HG03108 (cell line): ENCODE measurements around the gene KCNG4.
"Not testable (repeated sequence)": the region's sequence is repeated elsewhere in the genome, so short reads cannot be mapped to it uniquely, and the experiment has no call there.

Experiments
- ATAC-seq: cut with Tn5 transposase; IDR thresholded peaks from one replicate; pipeline ENCODE4 v1.9.1; 2021; ENCODE audit warnings: moderate library complexity; ENCODE audit not compliant: unreplicated experiment

Gene KCNG4

DNA sequence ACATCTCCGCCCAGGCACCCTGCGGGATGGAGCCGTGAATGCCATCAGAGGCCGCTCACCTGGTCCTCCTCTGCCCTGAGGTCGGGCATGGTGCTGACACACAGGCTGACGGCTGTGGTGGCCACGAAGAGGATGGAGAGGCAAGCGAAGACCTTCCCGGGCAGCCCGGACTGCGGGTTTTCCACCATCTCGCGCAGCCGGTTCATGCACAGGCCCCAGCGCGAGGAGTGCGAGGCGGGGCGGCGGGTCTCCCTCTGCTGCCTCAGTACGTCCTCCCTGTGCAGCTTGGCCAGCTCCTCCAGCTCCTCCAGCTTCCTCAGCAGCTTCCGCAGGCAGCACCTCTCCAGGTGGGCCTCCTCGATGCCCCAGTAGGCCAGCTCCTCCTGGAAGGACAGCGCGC, 3.1 kb downstream of the KCNG4 start:
- no peak for ATAC-seq

GRCh38 chr16:84234321-84235241, 5.2 kb downstream of the KCNG4 start:
- no peak for ATAC-seq

DNA sequence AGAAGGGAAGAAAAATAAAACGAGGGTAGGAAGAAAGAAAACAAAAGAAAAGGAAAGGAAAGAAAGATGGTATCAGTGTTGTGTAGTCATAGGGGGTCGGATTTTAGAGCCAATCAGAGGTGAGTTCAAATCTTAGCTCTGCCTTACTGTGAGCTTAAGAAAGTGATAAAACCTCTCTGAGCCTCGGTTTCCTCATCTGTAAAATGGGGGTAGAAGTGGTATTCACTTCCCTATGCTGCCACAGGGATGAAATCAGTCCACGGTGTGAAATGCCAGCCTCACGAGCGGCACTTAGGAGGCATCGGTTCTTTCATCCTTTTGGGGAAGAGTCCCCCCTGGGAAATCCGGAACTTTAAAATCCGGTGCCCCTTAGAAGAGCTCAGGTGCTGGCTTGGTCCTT, 6.1 kb downstream of the KCNG4 start:
- no peak for ATAC-seq

DNA sequence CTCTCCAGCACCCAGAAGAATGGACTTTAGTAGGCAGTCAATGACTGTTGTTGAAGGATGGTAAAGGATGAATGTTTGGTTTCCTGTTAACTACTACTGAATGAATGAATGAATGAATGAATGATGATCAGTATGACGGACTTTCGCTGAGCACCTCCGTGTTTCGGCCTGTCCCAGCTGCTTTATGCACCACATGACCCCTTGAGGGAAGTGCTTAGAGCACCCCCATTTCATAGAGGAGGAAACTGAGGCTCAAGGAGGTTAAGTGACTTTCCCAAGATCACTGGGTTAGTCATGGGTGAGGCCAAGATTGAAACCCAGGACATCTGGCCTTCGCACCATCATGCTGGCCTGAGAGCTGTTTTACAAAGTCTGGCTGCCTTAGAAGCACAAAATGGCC, 6.8 kb downstream of the KCNG4 start:
- ATAC-seq, result no peak

DNA sequence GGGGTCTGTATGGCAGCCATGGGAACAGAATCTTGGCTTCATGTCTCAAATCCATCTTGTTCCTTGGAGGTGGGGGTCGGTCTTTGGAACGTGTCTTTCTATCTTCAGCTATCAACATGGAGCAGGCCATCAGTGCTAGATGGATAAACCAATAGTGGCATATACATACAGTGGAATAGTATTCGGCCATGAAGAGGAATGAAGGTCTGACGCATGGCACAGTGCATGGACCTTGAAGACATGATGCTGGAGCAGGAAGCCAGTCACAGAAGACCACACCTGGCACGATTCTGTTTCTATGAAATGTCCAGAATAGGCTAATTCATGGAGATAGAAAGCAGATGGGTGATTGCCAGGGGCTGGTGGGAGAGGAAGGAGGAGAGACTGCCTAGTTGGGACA, 7.8 kb downstream of the KCNG4 start:
- ATAC-seq, result no peak

- ATAC-seq, result no peak
Observed at GRCh38 chr16:84229471-84229870, 10.3 kb downstream of the KCNG4 start.

DNA sequence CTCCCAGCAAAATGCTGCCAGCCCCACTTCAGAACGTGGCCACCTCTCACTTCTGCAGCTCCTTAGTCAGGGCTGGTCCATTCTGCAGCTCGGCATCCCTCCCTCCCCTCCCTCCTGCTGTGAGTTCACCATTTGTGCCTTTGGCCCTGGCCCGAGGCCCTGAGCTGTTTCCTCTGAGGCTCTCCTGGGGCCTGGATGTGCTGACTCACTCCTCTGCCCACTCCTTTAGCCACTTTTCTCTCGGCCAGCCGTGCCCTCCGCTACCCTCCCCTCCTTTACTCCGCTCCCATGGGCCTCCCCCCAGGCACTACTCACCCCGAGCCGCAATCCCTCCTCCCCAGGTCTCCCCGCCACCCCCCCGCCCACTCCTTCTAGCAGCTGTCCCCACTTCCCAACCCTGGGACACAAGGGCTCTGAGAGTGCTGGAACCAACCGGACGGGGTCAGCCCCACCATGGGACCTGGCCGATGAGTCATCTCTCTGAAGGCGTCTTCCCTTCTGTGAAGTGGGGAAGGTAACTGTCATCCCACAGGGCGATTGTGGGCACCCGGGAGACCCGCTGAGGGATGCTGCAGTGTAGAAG, 11.5 kb downstream of the KCNG4 start:
- no peak for ATAC-seq

- no peak for ATAC-seq
Observed at GRCh38 chr16:84227548-84227947, 12.3 kb downstream of the KCNG4 start.

DNA sequence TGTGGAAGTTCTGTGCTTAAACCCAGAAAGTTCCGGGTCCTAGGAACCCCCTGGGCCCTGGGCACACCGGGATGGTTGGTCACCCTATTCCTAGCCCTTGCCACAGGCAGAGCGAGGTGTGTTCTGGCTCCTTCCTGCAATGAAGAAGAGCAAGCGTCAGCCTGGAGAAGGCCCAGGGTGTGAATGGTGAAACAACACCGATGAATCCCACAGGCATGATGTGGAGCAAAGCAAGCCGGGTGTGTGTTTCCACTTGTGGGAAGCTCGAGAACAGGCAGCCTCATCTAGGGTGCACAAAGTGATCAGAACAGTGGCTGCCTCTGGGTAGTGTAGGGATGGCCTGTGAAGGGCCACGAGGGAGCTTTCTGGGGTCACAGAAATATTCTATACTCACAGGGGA, 13.8 kb downstream of the KCNG4 start:
- no peak for ATAC-seq

DNA sequence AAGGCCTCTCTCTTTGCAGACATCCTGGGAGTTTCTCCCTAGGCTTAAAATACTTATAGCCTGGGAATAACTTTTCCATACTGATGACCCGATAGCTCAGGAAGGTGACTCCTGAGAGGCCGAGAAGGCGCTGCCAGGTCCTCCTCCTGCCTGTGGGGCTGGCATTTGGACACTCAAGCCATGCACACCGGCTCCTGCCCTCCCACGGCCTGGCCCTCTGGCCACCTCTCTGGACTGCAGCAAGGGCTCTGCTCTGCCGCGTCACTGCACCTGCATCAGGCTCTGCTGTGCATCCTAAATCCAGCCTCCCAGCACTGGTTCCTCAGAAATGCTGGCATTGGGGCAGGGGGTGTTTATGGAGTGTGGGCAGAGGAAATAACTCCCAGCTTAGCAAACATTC, 14.2 kb downstream of the KCNG4 start:
- no peak for ATAC-seq

DNA sequence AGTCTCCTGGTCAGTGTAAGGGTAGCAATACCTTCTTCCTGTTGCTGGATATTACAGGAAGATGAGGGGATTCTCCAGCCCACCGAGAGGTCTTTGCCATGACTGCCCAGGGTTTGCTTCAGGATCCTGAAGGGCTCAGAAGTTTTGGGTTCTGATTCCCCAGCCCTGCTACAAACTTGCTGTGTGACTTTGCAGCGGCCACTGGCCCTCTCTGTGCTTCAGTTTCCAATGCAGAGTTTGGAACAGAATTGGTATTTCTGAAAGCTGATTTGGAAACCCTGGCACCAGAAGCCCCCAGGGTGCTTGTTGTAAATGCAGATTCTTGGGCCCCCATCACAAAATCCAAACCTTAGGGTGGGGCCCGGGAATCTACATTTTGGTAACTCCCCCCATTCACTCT, 14.7 kb downstream of the KCNG4 start:
- ATAC-seq, result no peak

- ATAC-seq, result no peak
Observed at GRCh38 chr16:84224554-84224953, 15.3 kb downstream of the KCNG4 start.

- no peak for ATAC-seq
Observed at GRCh38 chr16:84223456-84223855, 16.4 kb downstream of the KCNG4 start.

DNA sequence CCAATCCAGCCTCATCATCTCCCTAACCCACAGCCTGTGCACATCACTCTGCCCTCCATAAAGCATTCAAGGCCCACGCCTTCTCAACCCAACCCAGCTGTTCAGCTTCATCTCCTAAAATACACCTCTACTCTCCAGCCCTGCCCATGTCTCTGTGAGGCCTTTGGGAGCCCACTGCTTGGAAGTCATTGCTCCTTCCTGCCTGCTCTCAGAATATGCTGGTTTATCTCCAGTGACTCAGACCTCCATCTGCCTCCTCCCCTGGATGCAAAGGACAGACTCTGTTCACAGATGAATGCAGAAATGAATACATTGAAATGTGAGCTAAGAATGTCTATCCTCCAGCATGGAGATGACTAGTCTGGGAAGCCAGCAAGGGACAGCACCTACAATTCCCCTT, 19.0 kb downstream of the KCNG4 start:
- ATAC-seq, result no peak

GRCh38 chr16:84218956-84219355, 20.9 kb downstream of the KCNG4 start:
- ATAC-seq, result no peak

- ATAC-seq, result no peak
Observed at GRCh38 chr16:84218176-84218823, 21.5 kb downstream of the KCNG4 start.

- not testable (repeated sequence) for ATAC-seq
Observed at GRCh38 chr16:84216144-84216543, 23.7 kb downstream of the KCNG4 start.

- ATAC-seq, result no peak
Observed at GRCh38 chr16:84215531-84215930, 24.3 kb downstream of the KCNG4 start.

DNA sequence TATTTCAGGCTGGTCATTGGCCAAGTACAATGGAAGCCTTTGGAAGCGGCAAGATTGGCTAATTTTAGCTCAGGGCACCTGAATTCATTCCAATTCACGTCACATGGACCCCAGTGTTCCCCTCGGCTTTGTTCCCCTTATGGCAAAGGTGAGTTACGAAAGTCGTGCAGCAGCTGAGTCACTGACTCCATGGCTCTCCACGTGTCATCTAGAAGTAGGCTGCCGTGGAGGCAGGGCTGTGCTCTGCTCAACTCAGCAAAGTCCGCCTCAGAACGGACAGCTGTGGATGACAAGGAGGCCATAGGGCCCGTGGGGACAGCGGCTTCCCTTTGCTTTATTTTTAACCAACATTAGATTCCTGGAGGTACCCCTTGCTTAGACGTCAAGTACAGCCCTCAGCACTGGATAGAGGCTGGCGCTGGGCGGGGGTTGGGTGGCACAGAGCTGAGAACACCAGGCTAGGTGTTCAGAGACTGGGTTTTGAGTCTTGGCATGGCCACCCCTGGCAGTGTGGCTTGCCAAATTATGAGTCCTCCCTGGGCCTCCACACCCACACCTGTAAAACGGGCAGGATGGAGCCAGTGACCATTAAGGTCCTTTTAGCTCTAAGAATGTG, 25.3 kb downstream of the KCNG4 start:
- no peak for ATAC-seq

- no peak for ATAC-seq
Observed at GRCh38 chr16:84212631-84213030, 27.2 kb downstream of the KCNG4 start.

GRCh38 chr16:84212154-84212553, 27.7 kb downstream of the KCNG4 start:
- no peak for ATAC-seq

- no peak for ATAC-seq
Observed at GRCh38 chr16:84209989-84210388, 29.8 kb downstream of the KCNG4 start.
